Ovary (tissue), 3 donors: ENCODE results near the gene EVA1A.

Experiments
- EP300 ChIP-seq: sonication (generic); formaldehyde crosslinking; IDR thresholded peaks from one replicate; pipeline ENCODE4 v1.6.1; 2017; ENCODE audit warnings: antibody characterized with exemption
- TF ChIP-seq, protein P1 (sequence below), 3 donors: fragments of 450-650 bp in 2 of 3; fragments of 200-600 bp in 1 of 3; IDR thresholded peaks; one replicate each; pipeline versions ENCODE4 v1.5.1 to v1.8.0; 2016 to 2022; ENCODE audit warnings: antibody characterized with exemption in 3 of 3, mild to moderate bottlenecking in 1 of 3
- donor health status: DM: no; HTN: no; CAD: no.

DNA sequence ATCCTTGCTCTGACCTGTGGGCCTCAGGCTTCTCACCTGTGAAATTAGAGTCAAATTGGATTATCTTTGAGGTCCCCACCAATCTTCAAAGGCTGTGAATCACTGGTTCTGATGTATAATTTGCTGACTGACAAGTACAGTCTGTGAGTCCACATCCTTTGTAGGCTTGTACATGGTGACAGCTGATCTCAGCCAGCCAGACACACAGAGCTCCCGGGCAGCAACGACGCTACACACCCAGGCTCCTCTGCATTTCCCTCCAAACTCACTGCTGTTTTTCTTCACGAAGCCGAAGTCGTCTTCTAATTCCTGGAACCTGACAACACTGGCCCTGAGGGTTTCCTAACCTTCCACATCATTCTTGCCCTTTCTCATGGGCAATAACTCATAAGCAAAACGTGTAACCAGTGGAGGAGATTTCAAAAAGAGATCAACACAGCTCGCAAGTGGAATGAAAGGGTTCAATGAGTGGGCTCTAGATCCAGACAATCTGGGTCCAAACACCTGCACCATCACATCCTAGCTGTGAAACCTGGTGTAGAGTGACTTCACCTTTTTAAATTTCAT, 37.9 kb upstream of the EVA1A start:
- TF ChIP-seq, protein P1, sequence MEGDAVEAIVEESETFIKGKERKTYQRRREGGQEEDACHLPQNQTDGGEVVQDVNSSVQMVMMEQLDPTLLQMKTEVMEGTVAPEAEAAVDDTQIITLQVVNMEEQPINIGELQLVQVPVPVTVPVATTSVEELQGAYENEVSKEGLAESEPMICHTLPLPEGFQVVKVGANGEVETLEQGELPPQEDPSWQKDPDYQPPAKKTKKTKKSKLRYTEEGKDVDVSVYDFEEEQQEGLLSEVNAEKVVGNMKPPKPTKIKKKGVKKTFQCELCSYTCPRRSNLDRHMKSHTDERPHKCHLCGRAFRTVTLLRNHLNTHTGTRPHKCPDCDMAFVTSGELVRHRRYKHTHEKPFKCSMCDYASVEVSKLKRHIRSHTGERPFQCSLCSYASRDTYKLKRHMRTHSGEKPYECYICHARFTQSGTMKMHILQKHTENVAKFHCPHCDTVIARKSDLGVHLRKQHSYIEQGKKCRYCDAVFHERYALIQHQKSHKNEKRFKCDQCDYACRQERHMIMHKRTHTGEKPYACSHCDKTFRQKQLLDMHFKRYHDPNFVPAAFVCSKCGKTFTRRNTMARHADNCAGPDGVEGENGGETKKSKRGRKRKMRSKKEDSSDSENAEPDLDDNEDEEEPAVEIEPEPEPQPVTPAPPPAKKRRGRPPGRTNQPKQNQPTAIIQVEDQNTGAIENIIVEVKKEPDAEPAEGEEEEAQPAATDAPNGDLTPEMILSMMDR (IDR thresholded peaks at IDR 0.05): no peak
- no peak for TF ChIP-seq EP300
